ENCODE results near the gene MAST2.

MAST2 gene

DNA sequence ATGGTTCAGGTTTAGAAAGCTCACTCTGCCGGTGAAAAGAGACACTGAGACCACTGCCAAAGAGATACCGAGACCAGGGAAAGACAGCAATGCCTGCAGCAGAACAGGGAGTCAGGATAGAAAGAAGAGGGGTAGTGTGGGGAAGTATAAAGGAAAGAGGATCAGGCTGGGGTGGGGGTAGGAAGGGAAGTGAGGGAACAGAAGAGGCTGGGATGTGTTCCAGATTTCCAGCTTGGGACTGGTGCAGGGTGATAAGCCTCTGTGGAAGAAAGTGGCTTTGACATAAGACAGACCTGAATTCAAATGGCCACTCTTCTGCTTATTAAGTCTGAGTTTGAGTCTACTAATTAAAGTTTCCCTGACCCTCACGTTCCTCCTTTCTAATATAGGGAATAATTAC lies 223.1 kb downstream of the MAST2 start:
- Histone ChIP-seq H3K27ac (ENCODE audit: low read depth in 2 of 2, low read length in 2 of 2) (no peak overlapping the region), H3K27me3 (ENCODE audit: control insufficient read depth in 2 of 2, insufficient read depth in 2 of 2, low read length in 2 of 2) (no peaks in the 10 kb centered on the region), H3K4me3 (ENCODE audit: low read length in 2 of 2) (no peak overlapping the region), H3K9me3 (ENCODE audit: control insufficient read depth in 2 of 2, low read length in 2 of 2) (no peaks in the 10 kb centered on the region), H3K4me1 (ENCODE audit: control insufficient read depth in 2 of 2, insufficient read depth in 2 of 2, low read length in 2 of 2) (no peaks in the 10 kb centered on the region), H3K9ac (ENCODE audit: low read depth in 1 of 2, low read length in 2 of 2) (no peak overlapping the region), H3K36me3 (ENCODE audit: control insufficient read depth in 2 of 2, insufficient read depth in 2 of 2, low read length in 2 of 2) (peaks cover 56 to 78% of the 10 kb centered on the region in 2 donors)

DNA sequence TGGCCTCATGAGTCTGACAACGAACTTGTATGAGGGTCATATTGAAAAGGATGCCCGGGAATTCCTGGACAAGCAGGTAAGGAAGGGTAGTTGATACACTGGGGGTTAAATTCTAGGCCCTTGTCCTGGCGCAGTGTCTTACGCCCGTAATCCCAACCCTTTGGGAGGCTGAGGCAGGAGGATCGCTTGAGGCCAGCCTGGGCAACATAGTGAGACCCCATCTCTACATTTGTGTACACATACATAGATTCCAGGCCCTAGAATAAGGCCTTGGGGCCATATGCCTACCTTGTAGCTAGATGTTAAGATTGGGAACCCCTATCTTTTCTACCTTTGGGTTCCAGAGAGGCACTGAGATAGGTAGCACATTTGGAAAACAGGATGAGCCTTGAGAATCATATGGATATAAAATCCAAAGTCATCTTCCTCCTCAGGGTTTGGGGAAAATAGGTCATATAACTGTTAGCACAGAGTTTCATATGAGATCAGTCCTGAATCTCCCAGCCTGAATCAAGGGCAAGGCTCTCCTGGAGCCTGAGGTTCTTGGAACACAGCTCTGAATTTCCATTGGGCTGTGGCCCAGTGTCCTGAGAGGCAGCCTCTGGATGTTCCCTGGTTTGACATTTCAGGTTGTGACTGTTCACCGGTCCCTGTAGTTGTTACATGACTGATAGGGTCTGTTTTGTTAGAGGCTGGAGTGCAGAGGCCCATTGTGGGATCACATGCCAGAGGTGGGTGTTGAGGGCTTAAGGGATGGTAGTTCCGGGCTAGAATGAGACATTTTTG lies 224.6 kb downstream of the MAST2 start:
- Histone ChIP-seq H3K4me1 (ENCODE audit: control insufficient read depth in 2 of 2, insufficient read depth in 2 of 2, low read length in 2 of 2) (no peaks in the 10 kb centered on the region), H3K27me3 (ENCODE audit: control insufficient read depth in 2 of 2, insufficient read depth in 2 of 2, low read length in 2 of 2) (no peaks in the 10 kb centered on the region), H3K4me3 (ENCODE audit: low read length in 2 of 2) (no peak overlapping the region), H3K9ac (ENCODE audit: low read depth in 1 of 2, low read length in 2 of 2) (no peak overlapping the region), H3K27ac (ENCODE audit: low read depth in 2 of 2, low read length in 2 of 2) (no peak overlapping the region), H3K36me3 (ENCODE audit: control insufficient read depth in 2 of 2, insufficient read depth in 2 of 2, low read length in 2 of 2) (peaks cover 56 to 74% of the 10 kb centered on the region in 2 donors), H3K9me3 (ENCODE audit: control insufficient read depth in 2 of 2, low read length in 2 of 2) (no peaks in the 10 kb centered on the region)

DNA sequence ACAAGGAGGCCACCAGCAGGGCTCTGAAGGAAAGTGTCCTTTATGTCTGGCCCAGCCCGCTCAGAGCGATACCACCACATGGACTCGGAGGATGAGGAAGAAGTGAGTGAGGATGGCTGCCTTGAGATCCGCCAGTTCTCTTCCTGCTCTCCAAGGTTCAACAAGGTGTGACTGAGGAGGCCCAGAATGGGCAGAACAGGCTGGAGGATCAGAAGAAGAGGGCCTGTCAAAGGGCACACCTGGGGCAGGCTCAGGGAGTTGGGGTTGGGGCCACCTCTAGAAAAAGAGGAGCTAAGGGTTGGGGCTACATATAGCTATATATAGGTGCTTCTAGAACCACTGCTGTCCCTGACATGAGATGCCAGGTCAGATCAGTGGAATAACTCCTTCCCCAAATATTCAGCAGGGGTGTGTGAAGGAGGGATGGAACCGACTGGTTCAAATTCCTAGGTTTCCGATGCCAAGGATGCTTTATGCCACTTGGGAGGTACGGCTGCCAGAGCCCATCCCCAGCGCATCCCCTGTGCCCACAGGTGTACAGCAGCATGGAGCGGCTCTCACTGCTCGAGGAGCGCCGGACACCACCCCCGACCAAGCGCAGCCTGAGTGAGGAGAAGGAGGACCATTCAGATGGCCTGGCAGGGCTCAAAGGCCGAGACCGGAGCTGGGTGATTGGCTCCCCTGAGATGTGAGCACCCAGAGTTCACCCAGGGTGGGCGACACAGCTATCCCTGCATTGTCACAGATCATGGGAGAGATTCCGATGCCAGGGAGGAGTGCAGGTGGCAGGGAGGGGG lies 226.9 kb downstream of the MAST2 start:
- Histone ChIP-seq H3K36me3 (ENCODE audit: control insufficient read depth in 2 of 2, insufficient read depth in 2 of 2, low read length in 2 of 2) (peaks cover 41 to 65% of the 10 kb centered on the region in 2 donors), H3K27me3 (ENCODE audit: control insufficient read depth in 2 of 2, insufficient read depth in 2 of 2, low read length in 2 of 2) (no peaks in the 10 kb centered on the region), H3K9me3 (ENCODE audit: control insufficient read depth in 2 of 2, low read length in 2 of 2) (no peaks in the 10 kb centered on the region), H3K4me3 (ENCODE audit: low read length in 2 of 2) (no peak overlapping the region), H3K4me1 (ENCODE audit: control insufficient read depth in 2 of 2, insufficient read depth in 2 of 2, low read length in 2 of 2) (no peaks in the 10 kb centered on the region), H3K9ac (ENCODE audit: low read depth in 1 of 2, low read length in 2 of 2) (no peak overlapping the region), H3K27ac (ENCODE audit: low read depth in 2 of 2, low read length in 2 of 2) (no peak overlapping the region)

DNA sequence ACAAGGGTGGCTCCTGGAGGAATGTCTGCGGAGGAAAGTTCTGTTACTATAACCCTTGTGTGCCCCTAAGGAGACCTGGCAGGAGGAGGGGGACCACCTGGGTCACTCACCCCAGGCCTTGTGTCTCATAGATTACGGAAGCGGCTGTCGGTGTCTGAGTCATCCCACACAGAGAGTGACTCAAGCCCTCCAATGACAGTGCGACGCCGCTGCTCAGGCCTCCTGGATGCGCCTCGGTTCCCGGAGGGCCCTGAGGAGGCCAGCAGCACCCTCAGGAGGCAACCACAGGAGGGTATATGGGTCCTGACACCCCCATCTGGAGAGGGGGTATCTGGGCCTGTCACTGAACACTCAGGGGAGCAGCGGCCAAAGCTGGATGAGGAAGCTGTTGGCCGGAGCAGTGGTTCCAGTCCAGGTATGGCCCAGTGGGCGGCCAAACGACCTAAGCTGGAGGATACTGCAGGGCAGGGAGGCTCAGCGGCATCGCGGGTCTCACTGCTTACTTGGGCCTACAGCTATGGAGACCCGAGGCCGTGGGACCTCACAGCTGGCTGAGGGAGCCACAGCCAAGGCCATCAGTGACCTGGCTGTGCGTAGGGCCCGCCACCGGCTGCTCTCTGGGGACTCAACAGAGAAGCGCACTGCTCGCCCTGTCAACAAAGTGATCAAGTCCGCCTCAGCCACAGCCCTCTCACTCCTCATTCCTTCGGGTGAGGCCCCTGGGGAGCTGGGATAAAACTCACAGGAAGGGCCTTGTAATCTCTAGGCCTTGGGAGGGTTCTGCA lies 227.7 kb downstream of the MAST2 start:
- no peaks in the 10 kb centered on the region for H3K9me3 ChIP-seq (ENCODE audit: control insufficient read depth in 2 of 2, low read length in 2 of 2)
- no peak overlapping the region for H3K4me3 ChIP-seq (ENCODE audit: low read length in 2 of 2)
- H3K4me1 ChIP-seq (ENCODE audit: control insufficient read depth in 2 of 2, insufficient read depth in 2 of 2, low read length in 2 of 2): no peaks in the 10 kb centered on the region
- H3K27ac ChIP-seq (ENCODE audit: low read depth in 2 of 2, low read length in 2 of 2): no peak overlapping the region
- H3K9ac ChIP-seq (ENCODE audit: low read depth in 1 of 2, low read length in 2 of 2): no peak overlapping the region
- H3K36me3 ChIP-seq (ENCODE audit: control insufficient read depth in 2 of 2, insufficient read depth in 2 of 2, low read length in 2 of 2): peaks cover 38 to 57% of the 10 kb centered on the region in 2 donors
- no peaks in the 10 kb centered on the region for H3K27me3 ChIP-seq (ENCODE audit: control insufficient read depth in 2 of 2, insufficient read depth in 2 of 2, low read length in 2 of 2)

DNA sequence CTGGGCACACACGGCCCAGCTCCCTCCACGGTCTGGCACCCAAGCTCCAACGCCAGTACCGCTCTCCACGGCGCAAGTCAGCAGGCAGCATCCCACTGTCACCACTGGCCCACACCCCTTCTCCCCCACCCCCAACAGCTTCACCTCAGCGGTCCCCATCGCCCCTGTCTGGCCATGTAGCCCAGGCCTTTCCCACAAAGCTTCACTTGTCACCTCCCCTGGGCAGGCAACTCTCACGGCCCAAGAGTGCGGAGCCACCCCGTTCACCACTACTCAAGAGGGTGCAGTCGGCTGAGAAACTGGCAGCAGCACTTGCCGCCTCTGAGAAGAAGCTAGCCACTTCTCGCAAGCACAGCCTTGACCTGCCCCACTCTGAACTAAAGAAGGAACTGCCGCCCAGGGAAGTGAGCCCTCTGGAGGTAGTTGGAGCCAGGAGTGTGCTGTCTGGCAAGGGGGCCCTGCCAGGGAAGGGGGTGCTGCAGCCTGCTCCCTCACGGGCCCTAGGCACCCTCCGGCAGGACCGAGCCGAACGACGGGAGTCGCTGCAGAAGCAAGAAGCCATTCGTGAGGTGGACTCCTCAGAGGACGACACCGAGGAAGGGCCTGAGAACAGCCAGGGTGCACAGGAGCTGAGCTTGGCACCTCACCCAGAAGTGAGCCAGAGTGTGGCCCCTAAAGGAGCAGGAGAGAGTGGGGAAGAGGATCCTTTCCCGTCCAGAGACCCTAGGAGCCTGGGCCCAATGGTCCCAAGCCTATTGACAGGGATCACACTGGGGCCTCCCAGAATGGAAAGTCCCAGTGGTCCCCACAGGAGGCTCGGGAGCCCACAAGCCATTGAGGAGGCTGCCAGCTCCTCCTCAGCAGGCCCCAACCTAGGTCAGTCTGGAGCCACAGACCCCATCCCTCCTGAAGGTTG lies 231.4 kb downstream of the MAST2 start:
- Histone ChIP-seq H3K9me3 (ENCODE audit: control insufficient read depth in 2 of 2, low read length in 2 of 2) (no peaks in the 10 kb centered on the region), H3K27me3 (ENCODE audit: control insufficient read depth in 2 of 2, insufficient read depth in 2 of 2, low read length in 2 of 2) (no peaks in the 10 kb centered on the region), H3K4me3 (ENCODE audit: low read length in 2 of 2) (no peak overlapping the region), H3K9ac (ENCODE audit: low read depth in 1 of 2, low read length in 2 of 2) (no peak overlapping the region), H3K4me1 (ENCODE audit: control insufficient read depth in 2 of 2, insufficient read depth in 2 of 2, low read length in 2 of 2) (peaks cover 7 to 11% of the 10 kb centered on the region in 2 donors), H3K27ac (ENCODE audit: low read depth in 2 of 2, low read length in 2 of 2) (no peak overlapping the region), H3K36me3 (ENCODE audit: control insufficient read depth in 2 of 2, insufficient read depth in 2 of 2, low read length in 2 of 2) (peaks cover 26 to 33% of the 10 kb centered on the region in 2 donors)

DNA sequence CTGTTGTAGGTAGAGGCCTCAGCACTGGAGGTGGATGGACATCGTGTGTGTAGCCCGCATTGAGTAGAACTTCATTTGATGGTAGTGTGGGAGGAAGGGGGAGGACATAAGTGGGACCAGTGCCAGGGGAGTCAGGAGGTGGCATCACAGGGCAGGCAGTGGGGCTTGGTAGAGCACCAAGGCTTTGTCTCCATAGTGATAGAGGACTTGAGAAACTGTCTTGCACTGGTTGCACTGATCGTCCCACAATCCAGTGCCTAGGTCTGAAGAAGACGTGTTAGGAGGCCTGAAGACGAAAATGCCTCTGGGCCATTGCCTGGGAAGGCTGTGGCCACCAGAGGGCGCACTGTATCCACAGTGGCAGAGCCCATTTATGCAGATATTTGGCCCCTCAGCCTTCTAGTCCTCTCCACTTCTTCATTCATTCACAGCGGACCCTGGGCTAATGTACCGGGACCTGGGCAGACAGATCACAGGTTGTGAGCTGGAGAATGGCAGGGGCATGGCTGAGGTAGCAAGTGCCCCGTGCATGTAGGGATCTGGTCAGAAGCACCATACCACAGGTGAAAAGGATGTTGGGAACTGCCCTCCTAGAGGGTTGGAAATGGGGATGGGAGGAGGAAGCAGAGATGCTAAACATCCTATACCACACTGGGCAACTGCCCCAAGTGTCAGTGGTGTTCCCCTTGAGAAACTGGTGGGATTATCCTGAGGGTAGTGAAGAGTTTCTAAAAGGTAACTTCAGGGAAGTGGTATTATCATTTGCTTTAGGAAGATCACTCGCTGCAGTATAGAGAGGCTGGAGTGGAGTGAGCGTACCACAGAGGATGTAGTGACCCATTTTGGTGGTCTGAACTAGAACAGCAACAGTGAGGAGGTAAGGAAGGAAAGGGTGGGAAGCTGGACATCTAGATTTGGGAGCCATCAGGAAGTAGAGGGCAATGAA lies 233.8 kb downstream of the MAST2 start:
- peaks cover 9 to 14% of the 10 kb centered on the region in 2 donors for H3K36me3 ChIP-seq (ENCODE audit: control insufficient read depth in 2 of 2, insufficient read depth in 2 of 2, low read length in 2 of 2)
- no peak overlapping the region for H3K9ac ChIP-seq (ENCODE audit: low read depth in 1 of 2, low read length in 2 of 2)
- peak overlapping the region in 1 of 2 donors; percentile 16 for H3K4me3 ChIP-seq (ENCODE audit: low read length in 2 of 2)
- no peak overlapping the region for H3K27ac ChIP-seq (ENCODE audit: low read depth in 2 of 2, low read length in 2 of 2)
- no peaks in the 10 kb centered on the region for H3K9me3 ChIP-seq (ENCODE audit: control insufficient read depth in 2 of 2, low read length in 2 of 2)
- H3K4me1 ChIP-seq (ENCODE audit: control insufficient read depth in 2 of 2, insufficient read depth in 2 of 2, low read length in 2 of 2): peaks cover 7 to 16% of the 10 kb centered on the region in 2 donors
- H3K27me3 ChIP-seq (ENCODE audit: control insufficient read depth in 2 of 2, insufficient read depth in 2 of 2, low read length in 2 of 2): no peaks in the 10 kb centered on the region

DNA sequence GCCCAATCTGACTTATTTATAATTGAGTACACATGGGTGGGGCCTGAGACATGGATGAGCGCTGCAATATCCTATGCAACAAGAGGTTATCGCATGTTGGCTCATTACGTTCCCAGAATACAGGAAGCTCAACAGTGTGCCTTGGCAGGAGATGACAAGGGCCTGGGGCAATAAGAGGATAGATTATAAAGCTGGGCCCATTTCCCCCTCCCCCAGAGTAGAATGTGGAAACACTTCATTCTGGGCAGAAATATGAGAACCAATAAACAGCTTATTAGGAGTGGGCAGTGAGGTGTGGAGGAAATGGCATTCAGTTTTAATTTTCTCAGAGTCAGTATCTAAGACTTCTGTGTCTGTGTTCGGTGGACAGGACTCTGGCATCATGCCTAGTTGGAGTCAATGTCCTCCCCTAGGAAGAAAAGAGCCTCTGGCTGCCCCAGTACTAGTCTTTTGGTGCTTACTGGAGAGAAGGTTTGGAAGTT lies 236.2 kb downstream of the MAST2 start:
- no peak overlapping the region for H3K4me3 ChIP-seq (ENCODE audit: low read length in 2 of 2)
- H3K36me3 ChIP-seq (ENCODE audit: control insufficient read depth in 2 of 2, insufficient read depth in 2 of 2, low read length in 2 of 2): peaks cover 0 to 4% of the 10 kb centered on the region in 2 donors
- H3K9me3 ChIP-seq (ENCODE audit: control insufficient read depth in 2 of 2, low read length in 2 of 2): no peaks in the 10 kb centered on the region
- H3K27me3 ChIP-seq (ENCODE audit: control insufficient read depth in 2 of 2, insufficient read depth in 2 of 2, low read length in 2 of 2): no peaks in the 10 kb centered on the region
- peak overlapping the region in 1 of 2 donors; percentile 45 for H3K27ac ChIP-seq (ENCODE audit: low read depth in 2 of 2, low read length in 2 of 2)
- no peak overlapping the region for H3K9ac ChIP-seq (ENCODE audit: low read depth in 1 of 2, low read length in 2 of 2)
- peaks cover 9 to 16% of the 10 kb centered on the region in 2 donors for H3K4me1 ChIP-seq (ENCODE audit: control insufficient read depth in 2 of 2, insufficient read depth in 2 of 2, low read length in 2 of 2)

DNA sequence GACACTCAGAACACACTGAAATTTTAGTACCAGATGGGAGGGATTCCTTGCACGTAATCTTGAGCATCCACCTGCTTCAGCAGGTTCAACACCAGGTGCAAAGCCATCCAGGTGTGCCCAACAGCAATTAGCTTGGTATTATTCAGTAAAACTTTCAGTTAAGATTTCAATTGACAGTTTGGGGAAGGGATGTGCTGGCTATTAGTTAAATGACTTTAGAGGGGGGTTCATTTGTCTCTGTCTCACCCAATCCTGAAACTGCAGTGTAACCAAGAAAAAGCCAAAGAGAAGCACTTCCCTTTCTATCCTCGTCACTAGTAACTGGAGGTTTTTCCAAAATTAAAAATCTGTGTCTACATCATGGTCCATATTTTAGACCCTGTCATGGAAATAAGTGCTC lies 238.1 kb downstream of the MAST2 start:
- Histone ChIP-seq H3K36me3 (ENCODE audit: control insufficient read depth in 2 of 2, insufficient read depth in 2 of 2, low read length in 2 of 2) (no peaks in the 10 kb centered on the region), H3K27ac (ENCODE audit: low read depth in 2 of 2, low read length in 2 of 2) (no peak overlapping the region), H3K4me1 (ENCODE audit: control insufficient read depth in 2 of 2, insufficient read depth in 2 of 2, low read length in 2 of 2) (peaks cover 9 to 16% of the 10 kb centered on the region in 2 donors)

More for the DNA sequence above, 238.1 kb downstream of the MAST2 start:
- H3K9ac ChIP-seq (ENCODE audit: low read depth in 1 of 2, low read length in 2 of 2): no peak overlapping the region
- H3K4me3 ChIP-seq (ENCODE audit: low read length in 2 of 2): no peak overlapping the region
- H3K27me3 ChIP-seq (ENCODE audit: control insufficient read depth in 2 of 2, insufficient read depth in 2 of 2, low read length in 2 of 2): no peaks in the 10 kb centered on the region
- H3K9me3 ChIP-seq (ENCODE audit: control insufficient read depth in 2 of 2, low read length in 2 of 2): no peaks in the 10 kb centered on the region

Measured in mucosa of rectum (tissue), 2 donors.